MCF 10A (cell line): ENCODE measurements around the gene RAP1GAP. TPM values are rescaled to one million over a fixed set of nuclear protein-coding genes. Genes with fewer than 3 reads are reported as not detected.

Source experiments
- BruUV-seq: library from RNA; stranded (reverse); fragments of 400-500 nt; replicated peaks from 2 replicates; lab custom pipeline; 2021; lab: Mats Ljungman, UMichigan
- CTCF ChIA-PET: fragments of 300-600 bp; sonication (Branson Sonifier 250); formaldehyde crosslinking; extraction: SDS; loops from one replicate; lab custom pipeline; 2021; ENCODE audit warnings: antibody characterized with exemption, inconsistent platforms; lab: Yijun Ruan, JAX
- POLR2A ChIA-PET: fragments of 300-600, 350-650 bp; sonication (Branson Sonifier 250); formaldehyde crosslinking; extraction: SDS; loops from one replicate; lab custom pipeline; 2020; ENCODE audit warnings: antibody characterized with exemption, inconsistent platforms; lab: Yijun Ruan, JAX
- DNase-seq: peaks from one replicate; pipeline ENCODE4 v3.0.0-alpha.2; 2018; ENCODE audit not compliant: unreplicated experiment
- H3K27ac Mint-ChIP-seq: one replicate; pipeline ENCODE4 v1.8.0; 2022; ENCODE audit warnings: mild to moderate bottlenecking, low read depth, mixed read lengths; ENCODE audit not compliant: unreplicated experiment
- H3K27me3 Mint-ChIP-seq: one replicate; pipeline ENCODE4 v1.8.0; 2022; ENCODE audit warnings: mixed read lengths; ENCODE audit not compliant: insufficient read depth, unreplicated experiment
- H3K36me3 Mint-ChIP-seq: one replicate; pipeline ENCODE4 v1.8.0; 2022; ENCODE audit warnings: mild to moderate bottlenecking, moderate library complexity, mixed read lengths; ENCODE audit not compliant: insufficient read depth, unreplicated experiment
- H3K4me1 Mint-ChIP-seq: one replicate; pipeline ENCODE4 v1.8.0; 2022; ENCODE audit warnings: mixed read lengths; ENCODE audit not compliant: insufficient read depth, unreplicated experiment
- H3K4me3 Mint-ChIP-seq: one replicate; pipeline ENCODE4 v1.8.0; 2022; ENCODE audit warnings: mild to moderate bottlenecking, moderate library complexity, mixed read lengths; ENCODE audit not compliant: unreplicated experiment
- H3K9me3 Mint-ChIP-seq: one replicate; pipeline ENCODE4 v1.8.0; 2022; ENCODE audit warnings: mixed read lengths; ENCODE audit not compliant: unreplicated experiment
- CTCF ChIP-seq: fragments of 200-600 bp; IDR thresholded peaks from one replicate; pipeline ENCODE4 v1.8.0; 2022; ENCODE audit warnings: antibody characterized with exemption, mild to moderate bottlenecking; ENCODE audit not compliant: unreplicated experiment
- intact Hi-C: fragments of 100-400 bp; cut with micrococcal nuclease; formaldehyde crosslinking; loops from 2 replicates; pipeline ENCODE4 v1.14.1; 2022
- total RNA-seq: library from RNA; stranded (reverse); gene quantifications from 2 replicates; pipeline ENCODE4 v1.2.3, GENCODE V29; 2022

The RAP1GAP gene
- total RNA-seq, 1 experiment from 2014 or later = not detected

- peak; percentile 99 for TF ChIP-seq CTCF
- CTCF ChIA-PET = interaction anchor here (0.5 to 4.7 kb wide), 29 partner anchors 9 to 1850 kb away, joined by 3 to 33 read pairs (median 3); partner anchors contain the start of gene ALPL
- H3K4me1 Mint-ChIP-seq = no peaks in the 10 kb centered on the region
- DNase-seq = peak; percentile 62
- peak overlapping the region; percentile 35 for H3K4me3 Mint-ChIP-seq
- H3K27me3 Mint-ChIP-seq = peaks cover 29% of the 10 kb centered on the region
- H3K36me3 Mint-ChIP-seq = peaks cover 3% of the 10 kb centered on the region
- no peaks in the 10 kb centered on the region for H3K9me3 Mint-ChIP-seq
- POLR2A ChIA-PET = interaction anchor here (0.6 to 1.1 kb wide), 5 partner anchors 21 to 1434 kb away, joined by 3 to 4 read pairs (median 3); no protein-coding TSS in a partner anchor
- no peak overlapping the region for H3K27ac Mint-ChIP-seq
- no TSS peak for BruUV-seq
- intact Hi-C loops = loop anchor here (5.0 to 10.0 kb wide), 3 partner anchors 145 to 758 kb away; no protein-coding TSS in a partner anchor
These were observed 9.8 kb downstream of the RAP1GAP start for GRCh38 chr1:21659099-21659923.

- no TSS peak for BruUV-seq
- CTCF ChIA-PET = interaction anchor here (0.6 to 4.7 kb wide), 9 partner anchors 14 to 655 kb away, joined by 3 to 33 read pairs (median 3); partner anchors contain the start of gene ALPL
- no peak for TF ChIP-seq CTCF
These were observed 11.5 kb downstream of the RAP1GAP start for GRCh38 chr1:21657456-21658190.

GRCh38 chr1:21655748-21656147, 13.4 kb downstream of the RAP1GAP start:
- H3K36me3 Mint-ChIP-seq = peaks cover 4% of the 10 kb centered on the region
- POLR2A ChIA-PET = no interaction called here

More at GRCh38 chr1:21657456-21658190, 11.5 kb downstream of the RAP1GAP start:
- H3K27ac Mint-ChIP-seq = no peak overlapping the region
- no peaks in the 10 kb centered on the region for H3K4me1 Mint-ChIP-seq
- peaks cover 29% of the 10 kb centered on the region for H3K27me3 Mint-ChIP-seq
- no peak for DNase-seq
- H3K9me3 Mint-ChIP-seq = no peaks in the 10 kb centered on the region
- H3K36me3 Mint-ChIP-seq = peaks cover 4% of the 10 kb centered on the region
- POLR2A ChIA-PET = no interaction called here
- intact Hi-C loops = loop anchor here (5.0 to 10.0 kb wide), 3 partner anchors 143 to 760 kb away; no protein-coding TSS in a partner anchor
- no peak overlapping the region for H3K4me3 Mint-ChIP-seq

More at GRCh38 chr1:21655748-21656147, 13.4 kb downstream of the RAP1GAP start:
- H3K4me3 Mint-ChIP-seq = no peak overlapping the region
- DNase-seq = peak; percentile 70
- H3K4me1 Mint-ChIP-seq = no peaks in the 10 kb centered on the region
- BruUV-seq = no TSS peak
- H3K9me3 Mint-ChIP-seq = no peaks in the 10 kb centered on the region
- no peak overlapping the region for H3K27ac Mint-ChIP-seq
- CTCF ChIA-PET = interaction anchor here (0.6 to 1.4 kb wide), 4 partner anchors 9 to 424 kb away, joined by 3 to 4 read pairs (median 3); no protein-coding TSS in a partner anchor
- intact Hi-C loops = loop anchor here (5.0 to 10.0 kb wide), 3 partner anchors 141 to 762 kb away; no protein-coding TSS in a partner anchor
- peak; percentile 10 for TF ChIP-seq CTCF
- H3K27me3 Mint-ChIP-seq = peaks cover 14% of the 10 kb centered on the region
